Measurements from ENCODE around the gene HS3ST3A1. TPM values are rescaled to one million over a fixed set of nuclear protein-coding genes. Genes with fewer than 3 reads are reported as not detected.

The HS3ST3A1 gene
- total RNA-seq, 1 donor from 2014 or later: 1.1 TPM

GRCh38 chr17:13584701-13585080, 17.0 kb downstream of the HS3ST3A1 start:
- no peaks in the 10 kb centered on the region for H3K4me1 Mint-ChIP-seq (ENCODE audit: low read depth, unreplicated experiment)

DNA sequence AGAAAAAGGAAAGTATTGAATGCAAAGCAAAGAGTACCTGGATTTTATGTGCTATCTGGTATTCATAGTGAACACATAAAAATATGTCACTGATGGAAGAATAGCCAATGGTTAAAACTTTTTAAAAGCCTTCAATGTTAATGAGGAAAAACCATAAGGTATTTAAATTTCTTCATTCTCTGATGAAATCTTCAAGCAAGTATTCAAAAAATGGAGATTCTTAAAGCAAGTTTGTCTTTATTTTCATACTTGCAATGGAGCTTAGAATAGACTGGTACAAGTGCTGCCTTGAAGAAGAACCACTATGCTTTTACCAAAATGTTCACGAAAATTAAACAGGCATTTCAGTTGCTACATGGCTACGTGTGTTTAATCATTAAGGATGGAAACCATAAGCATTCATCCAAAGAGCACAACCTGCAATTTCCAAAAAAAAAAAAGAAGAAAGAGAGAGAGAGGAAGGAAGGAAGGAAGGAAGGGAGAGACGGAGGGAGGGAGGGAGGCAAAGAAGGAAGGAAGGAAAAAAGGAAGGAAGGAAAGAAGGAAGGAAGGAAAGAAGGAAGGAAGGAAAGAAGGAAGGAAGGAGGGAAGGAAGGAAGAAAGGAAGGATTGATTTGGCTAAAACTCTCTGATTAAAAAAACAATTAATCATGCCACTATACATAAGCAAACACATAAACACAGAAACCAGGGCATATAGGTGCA, 17.6 kb downstream of the HS3ST3A1 start:
- no peak for DNase-seq
- Mint-ChIP-seq H3K4me1 (ENCODE audit: low read depth, unreplicated experiment) (no peaks in the 10 kb centered on the region), H3K27ac (ENCODE audit: unreplicated experiment) (no peak overlapping the region), H3K27me3 (ENCODE audit: unreplicated experiment) (peaks cover 2% of the 10 kb centered on the region), H3K4me3 (ENCODE audit: unreplicated experiment) (no peak overlapping the region), H3K9me3 (ENCODE audit: unreplicated experiment) (no peaks in the 10 kb centered on the region), H3K36me3 (ENCODE audit: unreplicated experiment) (no peaks in the 10 kb centered on the region)
- no peak for TF ChIP-seq CTCF (IDR thresholded peaks at IDR 0.05; ENCODE audit: partially characterized antibody, unreplicated experiment)

More at GRCh38 chr17:13584701-13585080, 17.0 kb downstream of the HS3ST3A1 start:
- DNase-seq: no peak
- Mint-ChIP-seq H3K4me3 (ENCODE audit: unreplicated experiment) (no peak overlapping the region), H3K36me3 (ENCODE audit: unreplicated experiment) (no peaks in the 10 kb centered on the region), H3K9me3 (ENCODE audit: unreplicated experiment) (no peaks in the 10 kb centered on the region), H3K27ac (ENCODE audit: unreplicated experiment) (no peak overlapping the region), H3K27me3 (ENCODE audit: unreplicated experiment) (peaks cover 2% of the 10 kb centered on the region)
- no peak for TF ChIP-seq CTCF (IDR thresholded peaks at IDR 0.05; ENCODE audit: partially characterized antibody, unreplicated experiment)

- no peaks in the 10 kb centered on the region for H3K4me1 Mint-ChIP-seq (ENCODE audit: low read depth, unreplicated experiment)
- H3K4me3 Mint-ChIP-seq (ENCODE audit: unreplicated experiment): no peak overlapping the region
- H3K27me3 Mint-ChIP-seq (ENCODE audit: unreplicated experiment): peaks cover 2% of the 10 kb centered on the region
- H3K27ac Mint-ChIP-seq (ENCODE audit: unreplicated experiment): no peak overlapping the region
- no peaks in the 10 kb centered on the region for H3K9me3 Mint-ChIP-seq (ENCODE audit: unreplicated experiment)
- H3K36me3 Mint-ChIP-seq (ENCODE audit: unreplicated experiment): no peaks in the 10 kb centered on the region
- no peak for DNase-seq
- no peak for TF ChIP-seq CTCF (IDR thresholded peaks at IDR 0.05; ENCODE audit: partially characterized antibody, unreplicated experiment)
These were observed 18.8 kb downstream of the HS3ST3A1 start for GRCh38 chr17:13582776-13583547.

GRCh38 chr17:13581925-13582324, 19.8 kb downstream of the HS3ST3A1 start:
- TF ChIP-seq CTCF (IDR thresholded peaks at IDR 0.05; ENCODE audit: partially characterized antibody, unreplicated experiment): no peak
- Mint-ChIP-seq H3K9me3 (ENCODE audit: unreplicated experiment) (peaks cover 1% of the 10 kb centered on the region), H3K27ac (ENCODE audit: unreplicated experiment) (no peak overlapping the region), H3K4me3 (ENCODE audit: unreplicated experiment) (no peak overlapping the region), H3K36me3 (ENCODE audit: unreplicated experiment) (peaks cover 7% of the 10 kb centered on the region), H3K4me1 (ENCODE audit: low read depth, unreplicated experiment) (no peaks in the 10 kb centered on the region), H3K27me3 (ENCODE audit: unreplicated experiment) (peaks cover 2% of the 10 kb centered on the region)
- no peak for DNase-seq

GRCh38 chr17:13580790-13581189, 20.9 kb downstream of the HS3ST3A1 start:
- DNase-seq: no peak
- Mint-ChIP-seq H3K27me3 (ENCODE audit: unreplicated experiment) (peaks cover 2% of the 10 kb centered on the region), H3K4me1 (ENCODE audit: low read depth, unreplicated experiment) (peaks cover 6% of the 10 kb centered on the region), H3K4me3 (ENCODE audit: unreplicated experiment) (no peak overlapping the region), H3K27ac (ENCODE audit: unreplicated experiment) (no peak overlapping the region), H3K9me3 (ENCODE audit: unreplicated experiment) (peaks cover 4% of the 10 kb centered on the region), H3K36me3 (ENCODE audit: unreplicated experiment) (peaks cover 16% of the 10 kb centered on the region)
- no peak for TF ChIP-seq CTCF (IDR thresholded peaks at IDR 0.05; ENCODE audit: partially characterized antibody, unreplicated experiment)

Measured in glutamatergic neuron (in vitro differentiated cells).